HepG2 (cell line): Measurements from ENCODE around the gene MYO19. TPM values are rescaled to one million over a fixed set of nuclear protein-coding genes. Genes with fewer than 3 reads are reported as not detected.

Source experiments
- ARID2 ChIP-seq: sonication (generic); formaldehyde crosslinking; IDR thresholded peaks from 2 replicates; pipeline ENCODE4 v1.8.1; 2022; ENCODE audit warnings: mild to moderate bottlenecking, missing genetic modification reagents, borderline replicate concordance
- ATRX ChIP-seq: sonication (generic); formaldehyde crosslinking; IDR thresholded peaks from 2 replicates; pipeline ENCODE4 v1.4.0; 2020; ENCODE audit warnings: missing genetic modification reagents, borderline replicate concordance
- ELF4 ChIP-seq: sonication (generic); formaldehyde crosslinking; IDR thresholded peaks from 2 replicates; pipeline ENCODE4 v1.5.0; 2020; ENCODE audit warnings: missing genetic modification reagents, mild to moderate bottlenecking, moderate library complexity, borderline replicate concordance
- GFI1 ChIP-seq: sonication (generic); formaldehyde crosslinking; IDR thresholded peaks from 2 replicates; pipeline ENCODE4 v1.5.0; 2020; ENCODE audit warnings: missing genetic modification reagents, mild to moderate bottlenecking, borderline replicate concordance
- HIVEP1 ChIP-seq: sonication (generic); formaldehyde crosslinking; IDR thresholded peaks from 2 replicates; pipeline ENCODE4 v1.4.0; 2020; ENCODE audit warnings: mild to moderate bottlenecking, missing genetic modification reagents
- HNF4G ChIP-seq, 2 experiments: sonication (generic) in 1 of 2; formaldehyde crosslinking in 1 of 2; IDR thresholded peaks; 2 replicates each; pipeline versions ENCODE4 v1.4.0 to v1.6.1; 2011 to 2020; ENCODE audit warnings: borderline replicate concordance in 2 of 2, low read depth in 2 of 2, mild to moderate bottlenecking in 2 of 2, low read length in 1 of 2, missing genetic modification reagents in 1 of 2, moderate library complexity in 1 of 2
- HNRNPL ChIP-seq: fragments of 200-400 bp; formaldehyde crosslinking; IDR thresholded peaks from 2 replicates; pipeline ENCODE4 v1.6.1; 2017; ENCODE audit warnings: mild to moderate bottlenecking, low read depth, low read length
- KDM5A ChIP-seq: fragments of 200-600 bp; sonication (generic); IDR thresholded peaks from 2 replicates; pipeline ENCODE4 v1.7.0; 2018; ENCODE audit warnings: antibody characterized with exemption, mild to moderate bottlenecking, low read length, borderline replicate concordance
- MED1 ChIP-seq: sonication (generic); formaldehyde crosslinking; IDR thresholded peaks from 2 replicates; pipeline ENCODE4 v1.4.0; 2020; ENCODE audit warnings: missing genetic modification reagents
- MLLT10 ChIP-seq: sonication (generic); formaldehyde crosslinking; IDR thresholded peaks from 2 replicates; pipeline ENCODE4 v1.4.0; 2020; ENCODE audit warnings: missing genetic modification reagents
- PHF5A ChIP-seq: IDR thresholded peaks from one replicate; pipeline ENCODE4 v1.6.1; 2018; ENCODE audit warnings: low read depth, missing genetic modification reagents; ENCODE audit not compliant: unreplicated experiment
- PRMT3 ChIP-seq: sonication (generic); formaldehyde crosslinking; IDR thresholded peaks from 2 replicates; pipeline ENCODE4 v1.8.1; 2022; ENCODE audit warnings: low read depth, mild to moderate bottlenecking, moderate library complexity, missing genetic modification reagents, borderline replicate concordance
- RNF2 ChIP-seq: fragments of 450-650 bp; conservative IDR thresholded peaks from 2 replicates; pipeline ENCODE4 v1.6.1; 2016; ENCODE audit warnings: low read depth
- ZBTB38 ChIP-seq: sonication (generic); formaldehyde crosslinking; IDR thresholded peaks from 2 replicates; pipeline ENCODE4 v1.5.1; 2020; ENCODE audit warnings: mild to moderate bottlenecking, missing genetic modification reagents
- ZFP91 ChIP-seq: sonication (generic); formaldehyde crosslinking; IDR thresholded peaks from 2 replicates; pipeline ENCODE4 v1.9.0; 2022; ENCODE audit warnings: missing genetic modification reagents, mild to moderate bottlenecking, borderline replicate concordance
- ZNF446 ChIP-seq: sonication (generic); formaldehyde crosslinking; IDR thresholded peaks from 2 replicates; pipeline ENCODE4 v1.5.0; 2020; ENCODE audit warnings: mild to moderate bottlenecking, missing genetic modification reagents
- ZNF501 ChIP-seq: sonication (generic); formaldehyde crosslinking; IDR thresholded peaks from 2 replicates; pipeline ENCODE4 v1.5.1; 2020; ENCODE audit warnings: mild to moderate bottlenecking, moderate library complexity, missing genetic modification reagents
- ZNF547 ChIP-seq: sonication (generic); formaldehyde crosslinking; IDR thresholded peaks from 2 replicates; pipeline ENCODE4 v1.5.1; 2020; ENCODE audit warnings: mild to moderate bottlenecking, missing genetic modification reagents
- ZNF616 ChIP-seq: sonication (generic); formaldehyde crosslinking; IDR thresholded peaks from 2 replicates; pipeline ENCODE4 v1.5.0; 2020; ENCODE audit warnings: low read depth, mild to moderate bottlenecking, missing genetic modification reagents
- ZNF691 ChIP-seq: sonication (generic); formaldehyde crosslinking; IDR thresholded peaks from 2 replicates; pipeline ENCODE4 v1.4.0; 2020; ENCODE audit warnings: missing genetic modification reagents, low read depth, mild to moderate bottlenecking, borderline replicate concordance
- ZNF776 ChIP-seq: sonication (generic); formaldehyde crosslinking; IDR thresholded peaks from 2 replicates; pipeline ENCODE4 v1.4.0; 2020; ENCODE audit warnings: mild to moderate bottlenecking, missing genetic modification reagents
- polyA plus RNA-seq, 8 experiments: library from polyadenylated mRNA; depleted of rRNA in 3 of 8; stranded (reverse) in 7 of 8; unstranded in 1 of 8; fragments of >200 nt; fragmentation: Illumina TruSeq in 4 of 8; extraction: Trizol in 4 of 8; gene quantifications; 2 replicates each; pipeline versions ENCODE4 v1.2.1 to v1.2.3, GENCODE V29; 2011 to 2016; ENCODE audit warnings: low read depth in 4 of 8, missing spikeins in 1 of 8, mixed read lengths in 1 of 8; ENCODE audit not compliant: insufficient read depth in 1 of 8
- total RNA-seq, 5 experiments: library from RNA; depleted of rRNA; stranded (reverse); fragments of >200 nt; fragmentation: Illumina TruSeq; extraction: Trizol; gene quantifications; 2 replicates each; pipeline ENCODE4 v1.2.3, GENCODE V29; 2016; ENCODE audit warnings: low read depth in 1 of 5

MYO19 gene
- total and polyA plus RNA-seq, 2 of the 13 experiments (the other 11 are each of a cell fraction or from before 2014, with no cell fraction given) = 75.7 to 82.3 TPM

GRCh38 chr17:36486204-36487194, 48.2 kb downstream of the MYO19 start, which contains the start of gene ZNHIT3 (continued):
- no peak for TF ChIP-seq ZNF691 (CRISPR knock-in tag)
- TF ChIP-seq ZNF616 (CRISPR knock-in tag) = peak; percentile 68; the same call in 1 of the 2 replicates
- no peak for TF ChIP-seq HNRNPL
- peak; percentile 46; the same call in 1 of the 2 replicates for TF ChIP-seq KDM5A
- TF ChIP-seq ARID2 (CRISPR knock-in tag) = no peak
- TF ChIP-seq ZNF446 (CRISPR knock-in tag) = 0 out of 2 replicates have a peak, but pooled peaks have one; percentile 77
- TF ChIP-seq ZNF776 (CRISPR knock-in tag) = peak; percentile 77
- peak; percentile 36; the same call in 1 of the 2 replicates for TF ChIP-seq ZNF547
- TF ChIP-seq GFI1 (CRISPR knock-in tag) = 0 out of 2 replicates have a peak, but pooled peaks have one; percentile 28
- TF ChIP-seq PHF5A (CRISPR knock-in tag) = no peak
- TF ChIP-seq RNF2 = peak; percentile 70
- TF ChIP-seq ZNF501 = peak; percentile 56; the same call in 1 of the 2 replicates
- TF ChIP-seq MLLT10 (CRISPR knock-in tag) = no peak
- TF ChIP-seq PRMT3 (CRISPR knock-in tag) = no peak
- TF ChIP-seq HIVEP1 (CRISPR knock-in tag) = peak; percentile 27; the same call in 1 of the 2 replicates
- 0 out of 2 replicates have a peak, but pooled peaks have one; percentile 23 for TF ChIP-seq HNF4G (IDR thresholded peaks at IDR 0.05; ENCODE audit: borderline replicate concordance, low read depth, low read length)
- no peak; the same call in 1 of the 2 replicates for TF ChIP-seq HNF4G (CRISPR knock-in tag; IDR thresholded peaks at IDR 0.05; ENCODE audit: borderline replicate concordance, low read depth)
- TF ChIP-seq ELF4 (CRISPR knock-in tag) = no peak
- peak; percentile 79 for TF ChIP-seq ZFP91 (CRISPR knock-in tag)
- TF ChIP-seq ZBTB38 (CRISPR knock-in tag) = peak; percentile 38; the same call in 1 of the 2 replicates
- TF ChIP-seq MED1 = peak; percentile 37; the same call in 1 of the 2 replicates
- TF ChIP-seq ATRX (CRISPR knock-in tag) = no peak
